A549 (cell line): Measurements from ENCODE around the gene PREX1. TPM values are rescaled to one million over a fixed set of nuclear protein-coding genes. Genes with fewer than 3 reads are reported as not detected.

Source experiments
- ATAC-seq, 2 experiments: fragments of 200-7000 bp in 1 of 2; fragments of >200 bp in 1 of 2; cut with Nextera tagmentation in 1 of 2; cut with Tn5 transposase in 1 of 2; 3 replicates each; pipeline versions ENCODE4 v1.8.0 to v1.9.1; 2018 to 2020; ENCODE audit warnings: mild to moderate bottlenecking in 1 of 2, moderate library complexity in 1 of 2
- CTCF ChIA-PET: fragments of 300-600 bp; sonication (Branson Sonifier 250); formaldehyde crosslinking; extraction: SDS; loops from one replicate; lab custom pipeline; 2021; ENCODE audit warnings: antibody characterized with exemption, inconsistent platforms; lab: Yijun Ruan, JAX
- POLR2A ChIA-PET: fragments of 350-600 bp; formaldehyde crosslinking; extraction: SDS; loops from one replicate; lab custom pipeline; 2021; ENCODE audit warnings: antibody characterized with exemption, inconsistent platforms; lab: Yijun Ruan, JAX
- DNase-seq, 2 experiments: peaks; one replicate each; pipeline versions ENCODE4 v3.0.0 to v3.0.0-alpha.2; 2011 to 2016; ENCODE audit warnings: low read depth in 1 of 2, low spot score in 1 of 2
- FAIRE-seq: peaks from 2 replicates; lab custom pipeline; 2011; peaks lifted over from hg19 to GRCh38; lab: Jason Lieb, UNC
- H3K27ac ChIP-seq, 2 experiments: fragments of >200 bp; sonication (Bioruptor Twin); formaldehyde crosslinking; 3 replicates each; pipeline ENCODE4 v1.5.1; 2016 to 2017
- H3K4me1 ChIP-seq: fragments of >200 bp; sonication (Bioruptor Twin); formaldehyde crosslinking; 3 replicates; pipeline ENCODE4 v1.6.1; 2016
- H3K4me2 ChIP-seq: fragments of >200 bp; sonication (Bioruptor Twin); formaldehyde crosslinking; 3 replicates; pipeline ENCODE4 v1.6.1; 2016
- H3K4me3 ChIP-seq: fragments of >200 bp; sonication (Bioruptor Twin); formaldehyde crosslinking; 3 replicates; pipeline ENCODE4 v1.5.1; 2016
- H3K9me3 ChIP-seq: fragments of >200 bp; sonication (Bioruptor Twin); formaldehyde crosslinking; 3 replicates; pipeline ENCODE4 v1.6.1; 2016
- ATOH8 ChIP-seq: fragments of 250-450 bp; sonication (Bioruptor Pico); IDR thresholded peaks from 2 replicates; pipeline ENCODE4 v1.5.0; 2020; ENCODE audit warnings: low read depth, mild to moderate bottlenecking, moderate library complexity
- BHLHE40 ChIP-seq: IDR thresholded peaks from 2 replicates; pipeline ENCODE4 v1.6.1; 2012; ENCODE audit warnings: low read depth, low read length, inconsistent platforms
- CHD4 ChIP-seq: fragments of 200-600 bp; sonication (generic); IDR thresholded peaks from 2 replicates; pipeline ENCODE4 v1.6.1; 2016; ENCODE audit warnings: antibody characterized with exemption, mild to moderate bottlenecking, borderline replicate concordance
- CTCF ChIP-seq: fragments of >200 bp; sonication (Bioruptor Twin); formaldehyde crosslinking; IDR thresholded peaks from 3 replicates; pipeline ENCODE4 v1.5.1; 2016
- E2F6 ChIP-seq: IDR thresholded peaks from 2 replicates; pipeline ENCODE4 v1.6.1; 2012; ENCODE audit warnings: low read depth, borderline replicate concordance
- FOSL2 ChIP-seq, 2 experiments: fragments of 450-650 bp in 1 of 2; fragments of >200 bp in 1 of 2; sonication (Bioruptor Twin) in 1 of 2; formaldehyde crosslinking; IDR thresholded peaks; 2 replicates each; pipeline versions ENCODE4 v1.5.0 to v1.6.1; 2016 to 2020; ENCODE audit warnings: mild to moderate bottlenecking in 1 of 2, moderate library complexity in 1 of 2
- GATA3 ChIP-seq: IDR thresholded peaks from 2 replicates; pipeline ENCODE4 v1.6.1; 2012; ENCODE audit warnings: borderline replicate concordance
- HDAC2 ChIP-seq: fragments of 200-600 bp; sonication (generic); IDR thresholded peaks from 2 replicates; pipeline ENCODE4 v1.6.1; 2016
- HES2 ChIP-seq: fragments of >200 bp; sonication (Bioruptor Twin); formaldehyde crosslinking; IDR thresholded peaks from 2 replicates; pipeline ENCODE4 v1.6.1; 2016
- HMGXB4 ChIP-seq: fragments of 250-450 bp; sonication (Bioruptor Pico); IDR thresholded peaks from 2 replicates; pipeline ENCODE4 v1.5.0; 2021; ENCODE audit warnings: mild to moderate bottlenecking, moderate library complexity, borderline replicate concordance
- JUN ChIP-seq, 2 experiments: fragments of >200 bp; sonication (Bioruptor Twin); formaldehyde crosslinking; IDR thresholded peaks; 2 replicates in 1 of 2; 3 replicates in 1 of 2; pipeline ENCODE4 v1.6.1; 2016 to 2017
- MAFK ChIP-seq: fragments of 450-650 bp; IDR thresholded peaks from 2 replicates; pipeline ENCODE4 v1.6.1; 2014; ENCODE audit not compliant: partially characterized antibody
- MAZ ChIP-seq: fragments of 150-350 bp; IDR thresholded peaks from 2 replicates; pipeline ENCODE4 v1.6.1; 2014; ENCODE audit warnings: antibody characterized with exemption, low read depth, low read length, borderline replicate concordance
- NFE2L2 ChIP-seq: fragments of 150-350 bp; conservative IDR thresholded peaks from 2 replicates; pipeline ENCODE4 v1.6.1; 2014; ENCODE audit warnings: low read length
- NPAS2 ChIP-seq: fragments of 250-450 bp; sonication (Bioruptor Pico); IDR thresholded peaks from 2 replicates; pipeline ENCODE4 v1.8.0; 2022; ENCODE audit warnings: mild to moderate bottlenecking, moderate library complexity, borderline replicate concordance
- NR3C1 ChIP-seq: fragments of >200 bp; sonication (Bioruptor Twin); formaldehyde crosslinking; IDR thresholded peaks from 3 replicates; pipeline ENCODE4 v1.6.1; 2017
- POLR2A ChIP-seq: IDR thresholded peaks from 2 replicates; pipeline ENCODE4 v1.6.1; 2012; ENCODE audit warnings: mild to moderate bottlenecking, low read length
- POLR2AphosphoS2 ChIP-seq: conservative IDR thresholded peaks from 2 replicates; pipeline ENCODE4 v1.6.1; 2012; ENCODE audit warnings: low read length, improper control_type of control experiment, inconsistent platforms
- SREBF2 ChIP-seq: fragments of 450-650 bp; IDR thresholded peaks from 2 replicates; pipeline ENCODE4 v1.6.1; 2014; ENCODE audit warnings: mild to moderate bottlenecking, moderate library complexity
- ZC3H11A ChIP-seq: fragments of 450-650 bp; IDR thresholded peaks from 2 replicates; pipeline ENCODE4 v1.6.1; 2014; ENCODE audit warnings: antibody characterized with exemption, mild to moderate bottlenecking
- polyA plus RNA-seq, 4 experiments: library from polyadenylated mRNA; depleted of rRNA in 3 of 4; stranded (reverse); fragments of >200 nt; fragmentation: RNase III in 1 of 4; extraction: RNeasy Plus Mini Kit Qiagen cat#74134 plus additional on column Dnase treatment in 1 of 4; gene quantifications; 2 replicates in 3 of 4; 3 replicates in 1 of 4; pipeline ENCODE4 v1.2.3, GENCODE V29; 2011 to 2017

The PREX1 gene
- polyA plus RNA-seq, 2 of the 4 experiments (the other 2 are of a cell fraction) = 3.6 to 4.2 TPM

GRCh38 chr20:48736636-48737035, 91.2 kb downstream of the PREX1 start (continued):
- no peak for TF ChIP-seq POLR2AphosphoS2
- no peak for TF ChIP-seq MAZ
- TF ChIP-seq HDAC2 = no peak
- no peak for TF ChIP-seq E2F6
- TF ChIP-seq NR3C1 = no peak
- TF ChIP-seq ZC3H11A = no peak

GRCh38 chr20:48736231-48736630, 91.6 kb downstream of the PREX1 start:
- CTCF ChIA-PET = interaction anchor here (1.4 kb wide), 1 partner anchor 79 kb away, joined by 5 read pairs; no protein-coding TSS in a partner anchor

More at GRCh38 chr20:48736231-48736630, 91.6 kb downstream of the PREX1 start:
- DNase-seq = no peak
- no peak for ATAC-seq
- TF ChIP-seq NFE2L2 (no peak), MAFK (no peak), JUN (IDR thresholded peaks at IDR 0.05) (no peak), CHD4 (no peak), SREBF2 (no peak), NPAS2 (CRISPR knock-in tag) (no peak), POLR2AphosphoS2 (no peak), CTCF (no peak), FOSL2 (IDR thresholded peaks at IDR 0.05) (no peak), FOSL2 (CRISPR knock-in tag; IDR thresholded peaks at IDR 0.05) (no peak), NR3C1 (no peak), GATA3 (no peak), POLR2A (no peak), HMGXB4 (CRISPR knock-in tag) (no peak), HES2 (no peak), ATOH8 (no peak), BHLHE40 (no peak)
- H3K4me1 ChIP-seq = peaks cover 5% of the 10 kb centered on the region
- no peak overlapping the region for H3K4me3 ChIP-seq
- no peaks in the 10 kb centered on the region for H3K9me3 ChIP-seq
- POLR2A ChIA-PET = no interaction called here
- no peak overlapping the region for H3K27ac ChIP-seq
- H3K4me2 ChIP-seq = no peak overlapping the region
- FAIRE-seq = no peak
